Stimulated activated CD4-positive, alpha-beta T cell treated with anti-CD3 and anti-CD28 coated beads, Interleukin-2, amount 100 ng/mL, for 48 hours (primary cell): Measurements from ENCODE around the gene DUSP28.
A peak's percentile ranks its signal among the peaks of the same experiment; 100 is the strongest.
"Not testable (repeated sequence)": the region's sequence is repeated elsewhere in the genome, so short reads cannot be mapped to it uniquely, and the experiment has no call there.

Experiments used
- DNase-seq, 2 donors: peaks; one replicate each; pipeline ENCODE4 v3.0.0-alpha.2; 2020

The DUSP28 gene

GRCh38 chr2:240561325-240561971, 1.3 kb downstream of the DUSP28 start:
- no peak for DNase-seq

- DNase-seq: not testable (repeated sequence)
Observed at GRCh38 chr2:240563231-240563630, 3.1 kb downstream of the DUSP28 start.

DNA sequence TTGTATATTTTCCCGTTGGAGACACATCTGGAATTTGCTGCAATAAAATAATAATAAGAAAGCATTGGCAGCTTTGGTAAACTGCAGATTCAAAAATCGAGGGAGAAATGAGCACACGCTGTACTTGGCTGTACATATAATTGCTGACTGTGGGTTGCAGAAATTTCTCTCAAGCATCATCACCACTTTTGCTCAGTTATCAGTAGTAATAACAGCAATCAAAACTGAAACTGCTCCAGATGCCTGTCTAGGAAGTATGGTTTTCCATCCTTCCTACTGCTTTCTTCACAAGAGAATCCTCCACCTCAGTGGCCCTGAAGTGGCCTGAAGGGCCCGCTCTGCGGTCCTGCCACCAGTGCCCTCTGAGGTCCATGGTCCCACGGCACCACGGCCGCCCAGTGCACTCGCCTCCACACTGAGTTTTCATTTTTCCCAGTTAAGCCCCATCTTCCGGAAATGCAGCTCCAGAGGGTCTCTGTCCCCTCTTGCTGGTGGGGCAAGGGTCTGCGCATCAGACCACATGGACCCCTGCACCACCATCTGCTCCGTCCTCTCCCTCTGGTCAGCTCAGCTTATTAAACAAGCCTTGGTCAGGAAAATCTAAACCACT, 3.9 kb downstream of the DUSP28 start:
- DNase-seq: no peak

DNA sequence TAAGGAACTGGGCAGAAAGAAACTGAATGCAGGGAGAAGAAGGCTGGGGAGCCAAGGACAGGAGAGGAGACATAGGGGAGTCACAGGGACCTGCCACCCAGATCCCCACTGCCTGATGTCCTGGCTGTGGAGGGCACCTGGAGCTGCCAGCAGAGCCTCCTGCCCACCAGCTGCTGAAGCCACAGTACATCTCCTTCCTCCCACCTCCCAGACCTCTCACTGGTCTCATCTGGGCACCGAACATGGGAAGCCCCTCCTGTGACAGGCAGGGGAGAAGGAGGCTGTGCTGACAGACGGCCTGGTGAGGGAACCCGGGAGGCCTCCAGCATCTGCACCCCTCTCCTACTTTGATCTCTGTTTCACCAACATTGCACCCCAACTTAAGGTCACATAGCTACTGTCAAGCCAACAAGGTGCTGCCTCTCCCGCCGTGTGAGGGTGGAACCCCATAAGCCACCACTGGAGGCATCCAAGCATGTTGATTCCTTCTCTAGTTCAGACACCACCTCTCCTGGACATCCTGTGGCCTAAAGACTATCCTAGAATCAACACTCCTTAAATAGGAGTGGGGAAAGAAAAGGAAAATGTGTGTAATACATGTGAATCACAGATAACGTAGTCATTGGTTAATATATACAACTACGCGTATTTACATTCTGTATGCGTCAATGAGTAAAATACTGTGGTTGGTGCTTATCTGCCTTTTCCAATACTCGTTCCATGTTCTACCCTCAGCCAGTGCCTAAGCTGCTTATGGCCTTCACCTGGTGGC, 4.6 kb downstream of the DUSP28 start:
- no peak for DNase-seq

- peak; percentile 77 to 80 for DNase-seq
Observed at GRCh38 chr2:240565333-240566202, 5.4 kb downstream of the DUSP28 start.

GRCh38 chr2:240566203-240567136, 6.3 kb downstream of the DUSP28 start:
- peak; percentile 92 to 94 for DNase-seq

- DNase-seq: no peak
Observed at GRCh38 chr2:240567137-240567871, 7.1 kb downstream of the DUSP28 start.

DNA sequence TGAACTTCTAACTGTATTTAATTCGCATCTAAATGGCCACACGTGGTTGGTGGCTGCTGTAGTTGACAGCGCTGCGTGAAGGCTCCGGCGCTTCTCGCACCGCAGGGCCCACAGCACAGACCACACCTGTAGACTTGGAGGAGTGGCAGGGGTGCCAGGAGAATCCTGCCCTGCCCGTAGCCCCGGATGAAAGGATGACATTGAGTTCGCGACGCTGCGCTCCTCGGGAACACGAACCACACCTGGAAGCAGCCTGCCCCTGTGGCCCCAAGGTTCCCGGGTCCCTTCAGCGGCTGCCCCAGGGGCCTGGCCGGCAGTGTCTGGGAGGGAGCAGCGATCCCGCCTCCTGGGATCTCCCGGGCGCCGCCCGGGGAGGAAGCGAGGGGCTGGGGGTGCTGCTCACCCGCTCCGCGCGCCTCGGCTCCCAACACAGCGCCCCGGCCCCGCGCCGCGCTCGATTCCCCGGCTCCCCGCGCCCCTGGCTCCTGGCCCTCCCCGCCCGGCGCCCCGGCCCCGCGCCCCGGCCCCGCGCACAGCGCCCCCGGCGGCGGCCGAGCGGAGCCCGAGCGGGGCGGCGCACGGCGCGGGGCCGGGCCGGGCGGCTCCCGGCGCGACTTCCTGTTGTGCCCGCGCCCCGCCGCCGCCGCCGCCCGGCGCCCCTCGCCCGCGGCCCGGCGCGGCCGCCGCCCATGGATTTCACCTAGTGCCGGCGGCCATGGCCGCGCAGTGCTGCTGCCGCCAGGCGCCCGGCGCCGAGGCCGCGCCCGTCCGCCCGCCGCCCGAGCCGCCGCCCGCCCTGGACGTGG, 7.9 kb downstream of the DUSP28 start, which contains the start of gene RNPEPL1:
Gene RNPEPL1, plus strand, starts transcription at position 613 of the 806 bp plus-strand sequence. Its CDS starts 103 bp downstream, at position 716.
- peak in 1 of 2 donors; percentile 59 for DNase-seq

- no peak for DNase-seq
Observed at GRCh38 chr2:240568678-240569522, 8.7 kb downstream of the DUSP28 start.

DNA sequence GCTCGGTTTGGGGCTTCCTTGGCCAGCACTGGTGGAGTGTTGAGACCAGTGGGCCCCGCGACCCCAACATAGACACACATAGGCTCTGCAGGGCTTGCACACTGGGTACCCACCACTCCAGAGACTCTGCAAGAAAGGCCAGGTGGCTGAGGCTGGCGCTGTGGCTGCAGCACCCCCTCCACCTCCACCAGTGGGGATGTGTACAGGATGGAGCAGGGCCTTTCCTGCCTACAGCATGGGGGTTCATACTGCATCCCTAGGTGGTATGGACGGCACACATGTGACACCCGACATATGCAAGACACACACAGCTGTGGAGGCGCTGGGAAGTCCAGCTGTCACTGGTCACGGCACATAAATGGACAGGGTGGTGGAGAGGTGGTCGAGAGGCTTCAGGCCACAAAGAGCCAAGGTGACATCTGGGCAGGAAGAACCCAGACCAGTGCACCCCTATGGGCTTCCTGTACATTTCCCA, 9.4 kb downstream of the DUSP28 start:
- no peak for DNase-seq

GRCh38 chr2:240569998-240570530, 9.9 kb downstream of the DUSP28 start:
- DNase-seq: no peak

DNA sequence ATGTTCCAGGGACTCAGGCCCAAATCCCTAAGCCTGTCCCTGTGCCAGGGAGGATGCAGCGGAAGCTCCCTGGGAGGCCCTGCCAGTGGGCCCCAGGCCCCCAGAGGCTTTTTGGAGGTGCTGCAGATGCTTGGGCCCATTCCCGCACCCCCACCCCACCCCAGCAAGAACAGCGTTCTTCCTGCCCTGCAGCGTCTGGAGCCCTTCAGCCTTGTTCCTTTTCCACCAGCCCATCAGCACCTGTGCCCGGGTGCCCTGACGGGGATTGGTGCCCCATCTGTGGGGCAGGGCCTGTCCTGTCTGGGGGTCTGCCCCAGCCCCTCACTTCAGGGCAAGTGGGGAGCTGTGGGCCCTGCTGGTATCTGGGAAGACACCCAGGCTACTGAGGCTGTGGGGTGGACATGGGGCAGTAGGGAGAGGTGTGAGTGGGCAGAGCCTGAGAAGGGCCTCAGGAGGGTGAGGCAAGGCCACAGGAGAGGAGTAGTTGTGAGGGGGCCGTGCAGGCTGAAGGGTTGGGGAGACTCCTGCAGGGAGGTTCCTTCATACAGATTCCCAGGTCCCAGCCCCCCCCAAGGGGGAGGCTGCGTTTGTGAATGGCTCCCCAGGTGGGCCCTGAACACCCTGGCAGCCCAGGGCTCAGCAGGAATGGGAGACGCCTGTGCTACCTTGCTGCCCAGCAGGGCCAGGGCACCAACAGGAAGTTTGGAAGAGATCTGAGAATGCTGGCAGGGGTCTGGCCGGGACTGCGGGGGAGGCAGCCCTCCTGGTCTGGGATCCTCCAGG, 10.6 kb downstream of the DUSP28 start:
- DNase-seq: no peak

GRCh38 chr2:240571314-240571973, 11.3 kb downstream of the DUSP28 start:
- DNase-seq: no peak

DNA sequence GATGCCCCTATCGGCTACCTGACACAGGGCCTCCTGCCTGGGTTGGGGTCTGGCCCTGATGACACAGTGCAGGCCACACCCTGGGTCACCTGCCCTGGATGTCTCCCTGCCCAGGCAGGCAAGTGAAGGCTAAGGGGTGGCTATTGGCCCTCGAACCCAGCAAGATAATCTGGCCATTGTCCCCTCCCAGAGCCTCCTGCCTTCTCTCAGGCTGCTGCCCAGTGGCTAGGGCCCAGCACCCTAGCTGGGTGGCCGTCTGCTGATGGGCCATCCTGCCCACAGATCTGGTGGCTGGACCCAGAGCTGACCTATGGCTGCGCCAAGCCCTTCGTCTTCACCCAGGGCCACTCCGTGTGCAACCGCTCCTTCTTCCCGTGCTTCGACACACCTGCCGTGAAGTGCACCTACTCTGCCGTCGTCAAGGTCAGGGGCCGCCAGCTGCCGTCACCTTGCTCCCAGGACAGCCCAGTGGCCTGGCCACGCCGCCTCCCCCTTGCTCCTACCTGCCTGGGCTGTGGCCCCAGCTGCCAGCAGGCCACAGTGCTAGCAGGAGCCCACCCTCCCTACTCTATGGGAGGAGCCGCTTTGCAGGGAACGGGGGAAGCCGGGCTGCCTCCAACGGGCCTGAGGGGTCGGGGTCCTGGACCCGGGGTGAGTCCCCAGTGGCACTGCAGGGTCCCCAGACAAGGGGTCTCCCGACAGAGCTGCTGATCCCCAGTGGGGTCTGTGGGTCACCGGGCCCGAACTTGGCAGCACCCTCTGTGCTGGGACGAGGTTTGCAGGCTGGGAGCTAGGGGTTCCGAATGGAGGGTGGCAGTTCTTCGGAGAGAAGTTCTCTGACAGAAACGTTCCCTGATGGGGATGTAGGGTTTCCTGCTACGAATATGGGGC, 12.2 kb downstream of the DUSP28 start:
- no peak for DNase-seq

DNA sequence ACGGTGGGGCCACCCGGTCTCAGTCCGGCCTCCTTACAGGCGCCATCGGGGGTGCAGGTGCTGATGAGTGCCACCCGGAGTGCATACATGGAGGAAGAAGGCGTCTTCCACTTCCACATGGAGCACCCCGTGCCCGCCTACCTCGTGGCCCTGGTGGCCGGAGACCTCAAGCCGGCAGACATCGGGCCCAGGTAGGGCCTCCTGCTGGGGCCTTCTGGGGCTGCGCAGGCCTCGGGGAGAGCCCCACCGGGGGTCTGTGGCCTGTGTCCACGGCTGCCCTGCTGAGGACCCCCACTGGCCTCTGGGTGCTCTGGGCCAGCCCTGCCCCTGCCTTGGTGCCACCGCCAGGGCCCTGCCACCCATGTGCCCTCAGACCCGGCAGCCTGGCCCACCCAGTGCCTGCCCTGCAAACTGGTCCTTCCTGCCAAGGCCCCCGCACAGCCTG, 12.9 kb downstream of the DUSP28 start:
- DNase-seq: no peak
